Lower leg skin (tissue), 3 donors: Measurements from ENCODE around the gene HDLBP.
"Not testable (repeated sequence)": the region's sequence is repeated elsewhere in the genome, so short reads cannot be mapped to it uniquely, and the experiment has no call there.

Experiments used
- POLR2A ChIP-seq, 2 donors: fragments of 450-650 bp; IDR thresholded peaks; one replicate each; pipeline ENCODE4 v1.6.1; 2016 to 2017; ENCODE audit warnings: antibody characterized with exemption in 2 of 2, mild to moderate bottlenecking in 1 of 2, moderate library complexity in 1 of 2
- TF ChIP-seq, protein P1 (sequence below), 3 donors: fragments of 450-650 bp; IDR thresholded peaks; one replicate each; pipeline ENCODE4 v1.5.1; 2016; ENCODE audit warnings: antibody characterized with exemption in 3 of 3, mild to moderate bottlenecking in 3 of 3, moderate library complexity in 2 of 3

DNA sequence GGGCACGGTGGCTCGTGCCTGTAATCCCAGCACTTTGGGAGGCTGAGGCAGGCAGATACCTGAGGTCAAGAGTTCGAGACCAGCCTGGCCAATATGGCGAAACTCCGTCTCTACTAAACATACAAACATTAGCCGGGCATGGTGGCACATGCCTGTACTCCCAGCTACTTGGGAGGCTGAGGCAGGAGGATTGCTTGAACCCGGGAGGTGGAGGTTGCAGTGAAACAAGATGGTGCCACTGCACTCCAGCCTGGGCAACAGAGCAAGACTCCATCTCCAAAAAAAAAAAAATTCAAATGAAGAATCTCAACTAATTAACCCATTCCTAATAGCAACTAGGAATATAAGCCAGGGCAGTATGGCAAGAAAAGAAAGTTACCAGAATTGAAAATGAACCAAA, 37.2 kb downstream of the HDLBP start:
- TF ChIP-seq, protein P1, sequence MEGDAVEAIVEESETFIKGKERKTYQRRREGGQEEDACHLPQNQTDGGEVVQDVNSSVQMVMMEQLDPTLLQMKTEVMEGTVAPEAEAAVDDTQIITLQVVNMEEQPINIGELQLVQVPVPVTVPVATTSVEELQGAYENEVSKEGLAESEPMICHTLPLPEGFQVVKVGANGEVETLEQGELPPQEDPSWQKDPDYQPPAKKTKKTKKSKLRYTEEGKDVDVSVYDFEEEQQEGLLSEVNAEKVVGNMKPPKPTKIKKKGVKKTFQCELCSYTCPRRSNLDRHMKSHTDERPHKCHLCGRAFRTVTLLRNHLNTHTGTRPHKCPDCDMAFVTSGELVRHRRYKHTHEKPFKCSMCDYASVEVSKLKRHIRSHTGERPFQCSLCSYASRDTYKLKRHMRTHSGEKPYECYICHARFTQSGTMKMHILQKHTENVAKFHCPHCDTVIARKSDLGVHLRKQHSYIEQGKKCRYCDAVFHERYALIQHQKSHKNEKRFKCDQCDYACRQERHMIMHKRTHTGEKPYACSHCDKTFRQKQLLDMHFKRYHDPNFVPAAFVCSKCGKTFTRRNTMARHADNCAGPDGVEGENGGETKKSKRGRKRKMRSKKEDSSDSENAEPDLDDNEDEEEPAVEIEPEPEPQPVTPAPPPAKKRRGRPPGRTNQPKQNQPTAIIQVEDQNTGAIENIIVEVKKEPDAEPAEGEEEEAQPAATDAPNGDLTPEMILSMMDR (IDR thresholded peaks at IDR 0.05) = not testable (repeated sequence)
- not testable (repeated sequence) for TF ChIP-seq POLR2A (IDR thresholded peaks at IDR 0.05)
